HG03565 (cell line): ENCODE data around the gene SHD.

Experiments
- ATAC-seq: cut with Tn5 transposase; IDR thresholded peaks from one replicate; pipeline ENCODE4 v1.9.1; 2021; ENCODE audit warnings: mild to moderate bottlenecking, moderate library complexity; ENCODE audit not compliant: unreplicated experiment

Gene SHD

DNA sequence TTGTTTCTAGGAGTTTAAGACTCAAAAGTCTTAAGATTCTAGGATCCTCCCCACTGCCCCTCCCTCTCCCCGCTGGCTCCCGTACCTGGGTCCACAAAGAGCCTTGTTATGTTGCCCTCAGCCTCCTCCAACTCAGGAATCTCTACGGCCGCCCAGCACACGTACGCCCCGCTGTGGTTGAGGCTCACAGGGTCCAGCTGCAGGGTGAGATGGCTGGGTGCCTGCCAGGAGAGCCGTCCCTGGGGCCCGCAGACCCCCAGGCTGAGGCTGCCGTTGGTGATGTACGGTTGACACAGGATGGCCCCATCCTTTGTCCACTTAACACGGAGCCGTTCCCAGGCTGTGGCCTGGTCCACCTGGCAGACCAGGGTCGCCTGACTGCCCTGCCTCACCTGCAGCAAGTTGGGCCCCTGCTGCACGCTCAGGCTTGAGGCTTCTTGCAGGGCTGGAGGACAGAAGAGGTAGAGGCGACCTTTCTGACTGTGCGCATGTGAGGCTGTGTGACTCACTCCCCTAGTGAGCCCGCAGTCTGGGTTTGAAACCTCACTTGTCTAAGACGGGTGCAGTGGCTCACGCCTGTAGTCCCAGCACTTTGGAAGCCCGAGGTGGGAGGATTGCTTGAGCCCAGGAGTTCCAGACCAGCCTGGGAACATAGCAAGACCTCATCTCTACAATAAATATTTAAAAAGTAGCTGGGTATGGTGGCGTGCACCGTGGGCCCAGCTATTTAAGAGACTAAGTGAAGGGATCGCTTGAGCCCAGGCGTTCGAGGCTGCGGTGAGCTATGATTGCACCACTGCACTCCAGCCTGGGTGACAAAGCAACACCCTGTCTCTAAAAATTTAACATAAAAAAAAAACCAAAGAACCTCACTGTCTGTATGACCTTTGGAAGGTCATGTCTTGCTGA, 19.1 kb downstream of the SHD start:
- no peak for ATAC-seq

DNA sequence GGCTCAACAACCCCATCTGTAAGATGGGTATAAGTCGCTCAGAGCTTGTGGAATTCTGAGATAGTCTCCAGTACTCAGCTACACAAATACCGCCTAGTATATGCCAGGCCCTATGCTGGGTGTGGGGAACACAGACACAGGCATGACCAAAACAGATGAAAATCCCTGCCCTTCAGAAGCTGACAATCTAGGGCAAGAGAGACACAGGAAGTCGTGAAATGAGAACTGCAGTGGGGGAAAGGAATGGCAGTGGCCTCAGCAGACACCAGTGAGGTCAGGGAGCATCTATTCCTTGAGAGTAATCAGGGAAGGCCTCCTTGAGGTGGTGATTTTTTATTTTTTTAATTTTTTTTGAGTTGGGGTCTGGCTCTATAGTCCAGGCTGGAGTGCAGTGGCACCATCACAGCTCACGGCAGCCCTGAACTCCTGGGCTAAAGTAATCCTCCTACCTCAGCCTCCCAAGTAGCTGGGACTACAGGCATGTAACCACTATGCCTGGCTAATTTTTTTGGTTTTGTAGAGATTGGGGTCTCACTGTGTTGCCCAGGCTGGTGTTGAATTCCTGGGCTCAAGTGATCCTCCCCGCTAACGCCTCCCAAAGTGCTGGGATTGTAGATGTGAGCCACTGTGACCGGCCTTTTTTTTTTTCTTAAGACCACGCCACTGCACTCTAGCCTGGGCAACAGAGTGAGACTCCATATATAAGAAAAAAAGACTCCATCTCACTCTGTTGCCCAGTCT, 19.9 kb downstream of the SHD start:
- no peak for ATAC-seq

- ATAC-seq = no peak
Measured at GRCh38 chr19:4300589-4300988, 21.5 kb downstream of the SHD start.

GRCh38 chr19:4301590-4302242, 22.6 kb downstream of the SHD start:
- no peak for ATAC-seq

DNA sequence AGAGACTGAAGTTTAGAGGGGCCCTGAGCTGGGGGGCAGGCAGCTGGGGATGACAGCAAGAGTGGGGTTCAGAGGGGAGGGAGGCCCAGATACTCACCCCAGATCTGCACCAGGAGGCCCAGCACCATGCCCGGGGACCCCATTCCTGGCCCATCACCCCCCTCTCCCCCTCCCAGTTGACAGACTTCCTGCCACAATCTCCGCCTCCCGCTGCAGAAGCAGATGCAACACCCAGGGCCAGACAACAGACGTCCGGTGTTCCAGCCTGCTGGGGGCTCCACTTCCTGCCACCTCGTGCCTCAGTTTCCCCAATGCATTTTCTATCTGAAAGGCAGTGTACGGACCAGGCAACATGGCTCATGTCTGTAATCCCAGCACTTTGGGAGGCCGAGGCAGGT, 23.2 kb downstream of the SHD start, which contains the start of gene TMIGD2:
TSS of gene TMIGD2 (minus strand) at position 147 of the 398 bp plus-strand sequence. CDS start at position 143, 4 bp downstream.
- ATAC-seq = no peak

DNA sequence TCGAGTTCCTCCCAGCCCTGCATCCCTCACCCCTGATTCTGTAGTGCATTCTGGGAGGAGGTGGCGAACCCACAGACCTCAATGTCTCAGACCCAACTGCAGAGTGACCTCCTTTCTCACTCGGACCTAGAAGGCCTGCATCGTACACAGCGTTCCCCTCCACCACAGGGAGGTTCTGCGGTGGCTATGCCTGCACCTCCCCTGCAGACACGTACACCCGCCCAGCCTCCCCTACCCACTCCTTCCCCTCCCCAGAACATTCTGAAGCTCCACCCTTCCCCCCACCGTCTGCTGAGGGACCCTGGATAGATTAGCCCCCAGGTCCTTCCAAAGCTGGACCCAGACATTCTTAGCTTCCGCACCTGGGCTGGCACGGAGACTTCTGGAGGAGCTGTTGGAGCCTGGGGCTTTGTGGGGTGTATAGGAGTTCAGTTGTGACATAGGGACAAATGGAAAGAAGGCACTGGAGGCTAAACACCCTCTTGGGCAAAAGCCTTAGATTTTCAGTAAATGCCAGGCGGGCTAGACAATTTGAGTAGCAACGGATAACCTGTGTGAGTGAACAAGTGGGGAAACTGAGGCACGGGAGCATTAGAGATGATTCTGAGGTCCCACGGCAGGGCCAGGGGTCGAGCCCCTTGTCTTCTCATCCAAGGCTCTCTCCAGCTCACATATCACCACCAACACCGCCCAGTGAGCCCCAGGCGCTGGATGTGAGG, 24.9 kb downstream of the SHD start:
- ATAC-seq = no peak

- no peak for ATAC-seq
Measured at GRCh38 chr19:4304538-4305256, 25.6 kb downstream of the SHD start, which contains the start of gene FSD1. FSD1 (plus strand) TSS chr19:4304598; CDS start chr19:4304747, 149 bp downstream.

GRCh38 chr19:4305257-4305612, 26.2 kb downstream of the SHD start:
- no peak for ATAC-seq

- ATAC-seq = no peak
Measured at GRCh38 chr19:4305659-4306058, 26.6 kb downstream of the SHD start.

- no peak for ATAC-seq
Measured at GRCh38 chr19:4310247-4311121, 31.4 kb downstream of the SHD start.

DNA sequence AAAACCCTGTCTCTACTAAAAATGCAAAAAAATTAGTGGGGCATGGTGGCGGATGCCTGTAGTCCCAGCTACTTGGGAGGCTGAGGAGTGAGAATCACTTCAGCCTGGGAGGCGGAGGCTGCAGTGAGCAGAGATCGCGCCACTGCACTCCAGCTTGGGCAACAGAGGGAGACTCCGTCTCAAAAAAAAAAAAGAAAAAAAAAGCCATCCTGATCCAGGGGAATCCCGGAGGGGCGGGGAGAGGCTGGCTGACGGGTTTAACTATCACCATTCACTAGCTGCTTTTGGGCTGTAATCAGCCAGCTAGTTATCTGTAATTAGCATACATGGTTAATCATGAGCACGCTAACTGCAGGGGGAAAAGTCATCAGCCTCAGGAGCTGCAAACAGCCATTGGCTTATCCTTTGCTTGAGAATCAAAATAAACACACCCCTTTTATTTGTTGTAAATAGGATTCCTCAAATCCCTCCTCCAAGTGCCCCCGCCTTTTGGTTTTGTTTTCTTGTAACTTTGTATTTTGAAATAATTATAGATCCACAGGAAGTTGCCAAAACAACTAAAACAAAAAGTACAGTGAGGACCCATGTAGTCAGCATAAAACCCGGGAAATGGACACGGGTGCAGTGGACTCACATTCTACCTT, 34.9 kb downstream of the SHD start:
- ATAC-seq = no peak

DNA sequence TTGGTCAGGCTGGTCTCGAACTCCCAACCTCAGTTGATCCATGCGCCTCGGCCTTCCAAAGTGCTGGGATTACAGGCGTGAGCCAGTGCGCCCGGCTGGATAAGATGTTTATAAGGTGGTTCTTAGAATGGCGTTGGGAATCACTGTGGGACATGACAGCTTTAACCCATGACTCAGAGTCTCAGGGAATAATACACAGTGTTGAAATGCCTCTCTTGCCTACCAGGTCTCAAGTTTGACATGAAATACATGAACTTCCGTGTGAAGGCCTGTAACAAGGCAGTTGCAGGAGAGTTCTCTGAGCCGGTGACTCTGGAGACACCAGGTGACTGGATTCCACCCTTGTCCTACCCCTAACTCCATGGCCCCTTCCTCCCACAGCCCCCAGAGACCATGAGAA, 37.9 kb downstream of the SHD start:
- ATAC-seq = no peak

- no peak for ATAC-seq
Measured at GRCh38 chr19:4318460-4318859, 39.4 kb downstream of the SHD start.

DNA sequence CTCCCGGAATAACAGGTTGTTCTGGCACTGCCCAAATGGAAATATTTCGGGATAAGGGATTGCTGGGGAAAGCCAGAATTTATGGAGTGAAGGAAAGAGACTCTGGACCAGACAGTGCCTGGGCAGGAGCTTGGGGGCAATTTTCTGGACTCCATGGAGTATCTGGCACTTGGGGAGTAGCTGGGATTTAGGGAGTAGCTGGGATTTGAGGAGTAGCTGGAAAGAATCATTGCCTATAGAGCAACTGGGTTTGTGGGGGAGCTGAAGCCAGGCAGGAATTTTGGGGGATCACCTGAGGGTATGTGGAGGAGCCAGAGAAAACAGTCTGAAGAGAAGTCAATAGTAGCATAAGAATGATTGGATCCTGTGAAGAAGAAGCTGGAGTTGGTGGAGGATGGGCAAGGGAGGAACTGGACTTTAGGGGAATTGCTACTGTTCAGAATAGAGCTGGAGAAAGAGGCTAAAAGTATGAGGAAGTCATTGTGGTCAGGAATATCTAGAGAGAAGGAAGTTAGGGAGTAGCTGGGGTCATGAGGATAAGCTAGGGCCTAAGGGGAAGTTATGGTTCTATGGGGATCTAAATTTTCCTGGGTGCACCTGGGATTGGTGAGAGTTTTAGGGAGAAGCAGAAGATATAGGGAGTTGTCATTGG, 40.1 kb downstream of the SHD start:
- no peak for ATAC-seq

DNA sequence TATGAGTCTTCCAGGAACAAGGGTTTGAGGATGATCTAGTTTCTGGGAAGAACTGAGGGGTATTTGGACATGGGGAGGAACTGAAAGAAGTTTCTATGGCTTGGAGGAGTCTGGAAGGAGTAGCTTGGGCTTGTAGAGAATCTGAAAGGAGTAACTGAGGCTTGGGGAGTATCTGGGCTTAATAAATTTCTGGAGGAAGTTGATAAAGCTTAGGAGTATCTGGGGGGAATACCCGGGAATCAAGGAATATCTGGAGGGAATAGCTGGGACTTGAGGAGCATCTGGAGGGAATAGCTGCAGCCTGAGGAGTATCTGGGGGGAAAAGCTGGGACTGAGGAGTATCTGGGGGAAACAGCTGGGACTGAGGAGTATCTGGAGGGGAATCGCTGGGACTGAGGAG, 41.4 kb downstream of the SHD start:
- no peak for ATAC-seq

GRCh38 chr19:4322942-4323665, 44.0 kb downstream of the SHD start:
- ATAC-seq = no peak

DNA sequence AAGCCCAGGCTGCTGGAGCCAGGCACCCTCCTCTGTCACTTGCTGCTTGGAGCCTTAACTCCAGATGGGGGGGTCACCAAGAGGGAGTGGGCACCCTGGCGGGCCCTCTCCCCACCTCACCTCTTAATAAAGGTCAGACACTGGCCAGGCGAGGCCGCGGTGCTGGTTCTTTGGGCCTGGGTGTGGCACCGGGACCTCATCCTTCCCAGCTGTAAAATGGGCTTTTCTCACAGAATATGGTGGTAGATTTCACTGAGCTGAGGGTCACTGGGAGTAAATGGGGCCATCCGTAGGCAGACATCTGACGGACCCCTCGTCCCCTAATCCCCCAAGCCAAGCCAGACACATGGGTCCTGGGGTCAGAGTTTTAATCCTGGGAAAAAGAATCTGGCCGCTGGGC, 44.6 kb downstream of the SHD start:
- no peak for ATAC-seq

DNA sequence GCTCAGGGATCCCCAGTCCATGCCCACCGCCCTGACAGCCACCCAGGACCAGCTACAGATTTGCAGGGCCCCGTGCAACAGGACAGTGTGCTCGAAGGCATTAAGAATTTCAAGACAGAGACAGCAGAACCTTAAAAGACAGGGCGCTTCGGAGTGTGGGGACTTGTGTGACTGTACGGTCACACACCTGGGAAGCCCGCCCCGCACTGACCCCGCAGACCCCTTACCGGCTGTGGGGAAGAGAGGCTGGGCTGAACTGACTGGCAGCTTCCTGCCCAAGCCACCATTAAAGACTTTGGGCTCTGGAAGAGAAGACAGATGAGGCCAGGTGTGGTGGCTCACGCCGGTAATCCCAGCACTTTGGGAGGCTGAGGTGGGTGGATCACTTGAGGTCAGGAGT, 45.2 kb downstream of the SHD start:
- ATAC-seq = no peak
